NCI-H2029 (cell line): ENCODE measurements around the gene MXRA7.

Experiments used
- DNase-seq: peaks from one replicate; lab custom pipeline; 2025; lab: John Stamatoyannopoulos, UW

The MXRA7 gene

GRCh38 chr17:76696763-76697701 lies 13.7 kb downstream of the MXRA7 start:
- DNase-seq, result no peak

- no peak for DNase-seq
Measured at GRCh38 chr17:76695059-76695831, 15.5 kb downstream of the MXRA7 start.

- DNase-seq, result no peak
Measured at GRCh38 chr17:76691379-76692191, 19.2 kb downstream of the MXRA7 start.

GRCh38 chr17:76690596-76691280 lies 20.0 kb downstream of the MXRA7 start:
- no peak for DNase-seq

- DNase-seq, result no peak
Measured at GRCh38 chr17:76689859-76690258, 20.9 kb downstream of the MXRA7 start.

GRCh38 chr17:76688165-76688622 lies 22.6 kb downstream of the MXRA7 start:
- DNase-seq, result no peak

GRCh38 chr17:76687298-76688164 lies 23.2 kb downstream of the MXRA7 start:
- no peak for DNase-seq

- no peak for DNase-seq
Measured at GRCh38 chr17:76686538-76687297, 24.0 kb downstream of the MXRA7 start.

GRCh38 chr17:76685846-76686245 lies 24.9 kb downstream of the MXRA7 start:
- no peak for DNase-seq

- no peak for DNase-seq
Measured at GRCh38 chr17:76685366-76685765, 25.4 kb downstream of the MXRA7 start.

GRCh38 chr17:76684756-76685155 lies 26.0 kb downstream of the MXRA7 start:
- no peak for DNase-seq

GRCh38 chr17:76683921-76684745 lies 26.6 kb downstream of the MXRA7 start:
- no peak for DNase-seq

GRCh38 chr17:76683011-76683755 lies 27.6 kb downstream of the MXRA7 start:
- DNase-seq, result no peak

- DNase-seq, result no peak
Measured at GRCh38 chr17:76682296-76682695, 28.5 kb downstream of the MXRA7 start.

GRCh38 chr17:76681222-76682137 lies 29.3 kb downstream of the MXRA7 start:
- peak; percentile 21 for DNase-seq

- DNase-seq, result no peak
Measured at GRCh38 chr17:76679239-76679638, 31.5 kb downstream of the MXRA7 start.

- no peak for DNase-seq
Measured at GRCh38 chr17:76678330-76678729, 32.4 kb downstream of the MXRA7 start.
